ENCODE results near the gene LYG1. TPM values are rescaled to one million over a fixed set of nuclear protein-coding genes. Genes with fewer than 3 reads are reported as not detected.

The LYG1 gene
- total RNA-seq, 4 donors from 2014 or later = 0.66 to 2.7 (median 1.9) TPM

DNA sequence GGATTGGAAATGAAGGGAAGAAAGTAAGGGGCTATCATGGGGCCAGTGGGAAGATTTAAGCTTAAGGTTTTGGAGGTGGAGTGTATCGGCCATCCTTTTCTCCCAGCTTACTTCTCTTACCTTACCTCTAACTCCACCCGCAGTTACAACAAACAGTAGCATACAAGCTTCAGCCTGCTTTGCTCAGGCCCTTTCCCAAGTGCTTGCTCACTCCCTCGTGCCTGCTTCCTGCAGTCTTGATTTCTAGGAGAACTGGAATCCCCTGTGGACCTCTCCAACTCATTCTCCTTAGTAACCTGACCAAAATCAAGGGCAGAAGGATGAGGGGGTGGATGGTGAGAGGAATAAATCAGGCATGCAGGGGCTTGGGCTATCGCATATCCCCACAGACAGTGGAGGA lies 39.8 kb downstream of the LYG1 start:
- H3K27ac ChIP-seq = no peak overlapping the region
- no peaks in the 10 kb centered on the region for H3K27me3 ChIP-seq
- no peak for DNase-seq (ENCODE audit: low spot score in 2 of 2)
- no peak overlapping the region for H3K4me3 ChIP-seq
- 65 to 67% methylated on average over 4 of the region's 4 CpGs for WGBS, 2 donors
- no peaks in the 10 kb centered on the region for H3K9me3 ChIP-seq
- TF ChIP-seq POLR2A (IDR thresholded peaks at IDR 0.05) (no peak), EP300 (IDR thresholded peaks at IDR 0.05) (no peak)
- TF ChIP-seq, protein P1, sequence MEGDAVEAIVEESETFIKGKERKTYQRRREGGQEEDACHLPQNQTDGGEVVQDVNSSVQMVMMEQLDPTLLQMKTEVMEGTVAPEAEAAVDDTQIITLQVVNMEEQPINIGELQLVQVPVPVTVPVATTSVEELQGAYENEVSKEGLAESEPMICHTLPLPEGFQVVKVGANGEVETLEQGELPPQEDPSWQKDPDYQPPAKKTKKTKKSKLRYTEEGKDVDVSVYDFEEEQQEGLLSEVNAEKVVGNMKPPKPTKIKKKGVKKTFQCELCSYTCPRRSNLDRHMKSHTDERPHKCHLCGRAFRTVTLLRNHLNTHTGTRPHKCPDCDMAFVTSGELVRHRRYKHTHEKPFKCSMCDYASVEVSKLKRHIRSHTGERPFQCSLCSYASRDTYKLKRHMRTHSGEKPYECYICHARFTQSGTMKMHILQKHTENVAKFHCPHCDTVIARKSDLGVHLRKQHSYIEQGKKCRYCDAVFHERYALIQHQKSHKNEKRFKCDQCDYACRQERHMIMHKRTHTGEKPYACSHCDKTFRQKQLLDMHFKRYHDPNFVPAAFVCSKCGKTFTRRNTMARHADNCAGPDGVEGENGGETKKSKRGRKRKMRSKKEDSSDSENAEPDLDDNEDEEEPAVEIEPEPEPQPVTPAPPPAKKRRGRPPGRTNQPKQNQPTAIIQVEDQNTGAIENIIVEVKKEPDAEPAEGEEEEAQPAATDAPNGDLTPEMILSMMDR (IDR thresholded peaks at IDR 0.05) = no peak
- H3K4me1 ChIP-seq = no peaks in the 10 kb centered on the region
- peaks cover 0 to 13% (median 0%) of the 10 kb centered on the region in 3 donors for H3K36me3 ChIP-seq

DNA sequence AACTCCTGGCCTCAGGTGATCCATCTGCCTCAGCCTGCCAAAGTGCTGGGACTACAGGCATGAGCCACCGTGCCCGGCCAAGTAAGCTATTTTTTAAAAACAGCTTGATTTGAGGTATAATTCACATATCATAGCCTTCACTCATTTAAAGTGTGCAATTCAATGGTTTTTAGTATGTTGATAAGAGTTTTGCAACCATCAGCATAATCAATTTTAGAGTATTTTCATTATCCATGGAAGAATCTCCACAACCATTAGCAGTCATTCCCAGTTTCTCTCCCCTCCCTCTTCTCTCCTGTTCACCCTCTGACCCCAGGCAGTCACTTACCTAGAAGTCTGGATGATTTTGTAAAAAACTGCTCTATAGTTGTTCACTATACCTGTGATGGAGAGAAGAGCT lies 40.8 kb downstream of the LYG1 start:
- Histone ChIP-seq H3K27me3 (no peaks in the 10 kb centered on the region), H3K4me1 (no peaks in the 10 kb centered on the region), H3K9me3 (no peaks in the 10 kb centered on the region), H3K36me3 (peaks cover 0 to 13% (median 0%) of the 10 kb centered on the region in 3 donors), H3K27ac (no peak overlapping the region), H3K4me3 (no peak overlapping the region)
- 95% methylated on average over 2 of the region's 2 CpGs for whole genome bisulfite sequencing, 2 donors
- no peak for DNase-seq (ENCODE audit: low spot score in 2 of 2)
- TF ChIP-seq EP300 (IDR thresholded peaks at IDR 0.05) (no peak), POLR2A (IDR thresholded peaks at IDR 0.05) (no peak)
- TF ChIP-seq, protein P1 (IDR thresholded peaks at IDR 0.05) = no peak

DNA sequence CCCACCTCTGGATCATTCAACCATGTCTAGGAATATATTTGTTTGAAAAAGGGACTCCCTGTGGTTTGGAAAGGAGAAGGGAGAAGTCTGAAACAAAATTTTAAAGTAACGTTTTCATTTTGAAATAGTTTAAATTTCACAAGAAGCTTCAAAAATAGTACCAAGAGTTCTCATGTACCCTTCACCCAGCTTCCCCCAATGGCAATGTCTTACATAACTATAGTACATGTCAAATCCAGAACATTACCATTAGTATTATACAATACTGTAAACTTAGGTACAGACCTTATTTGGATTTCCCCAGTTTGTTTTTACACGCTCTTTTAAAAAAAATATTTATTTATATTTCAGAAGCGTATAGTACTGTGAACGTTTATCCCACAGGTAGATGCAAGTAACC lies 41.5 kb downstream of the LYG1 start:
- Histone ChIP-seq H3K4me1 (no peaks in the 10 kb centered on the region), H3K36me3 (peaks cover 0 to 13% (median 0%) of the 10 kb centered on the region in 3 donors), H3K9me3 (no peaks in the 10 kb centered on the region), H3K27ac (no peak overlapping the region), H3K27me3 (no peaks in the 10 kb centered on the region), H3K4me3 (no peak overlapping the region)
- no peak for DNase-seq (ENCODE audit: low spot score in 2 of 2)
- WGBS, 2 donors = 87 to 91% methylated on average over 4 of the region's 4 CpGs
- TF ChIP-seq EP300 (IDR thresholded peaks at IDR 0.05) (no peak), POLR2A (IDR thresholded peaks at IDR 0.05) (no peak)
- TF ChIP-seq, protein P1 (IDR thresholded peaks at IDR 0.05) = no peak

DNA sequence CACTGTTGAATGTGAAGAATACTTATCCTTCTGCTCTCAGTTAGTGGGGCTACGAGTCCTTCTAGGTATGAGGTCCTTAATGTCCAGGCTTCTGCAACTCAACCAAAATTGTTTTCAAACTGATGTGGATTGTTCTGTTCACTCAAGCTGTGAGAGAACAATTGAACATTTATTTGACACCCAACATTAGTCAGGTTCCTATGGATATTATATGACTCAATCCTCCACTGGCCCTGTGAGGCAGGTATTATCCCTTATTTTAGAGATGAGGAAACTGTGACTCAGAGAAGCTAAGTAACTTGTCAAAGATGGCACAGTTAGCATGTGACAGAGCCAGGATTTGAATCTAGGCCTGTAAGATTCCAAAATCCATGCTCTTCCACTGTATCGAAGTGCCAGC lies 44.3 kb downstream of the LYG1 start:
- H3K4me3 ChIP-seq = no peak overlapping the region
- no peaks in the 10 kb centered on the region for H3K9me3 ChIP-seq
- no peak for DNase-seq (ENCODE audit: low spot score in 2 of 2)
- H3K4me1 ChIP-seq = no peaks in the 10 kb centered on the region
- no peaks in the 10 kb centered on the region for H3K27me3 ChIP-seq
- WGBS, 2 donors = 92 to 95% methylated on average over 2 of the region's 2 CpGs
- H3K36me3 ChIP-seq = peaks cover 0 to under 1% (median 0%) of the 10 kb centered on the region in 3 donors
- H3K27ac ChIP-seq = no peak overlapping the region
- no peak for TF ChIP-seq EP300 (IDR thresholded peaks at IDR 0.05)
- TF ChIP-seq, protein P1 (IDR thresholded peaks at IDR 0.05) = no peak
- no peak for TF ChIP-seq POLR2A (IDR thresholded peaks at IDR 0.05)

DNA sequence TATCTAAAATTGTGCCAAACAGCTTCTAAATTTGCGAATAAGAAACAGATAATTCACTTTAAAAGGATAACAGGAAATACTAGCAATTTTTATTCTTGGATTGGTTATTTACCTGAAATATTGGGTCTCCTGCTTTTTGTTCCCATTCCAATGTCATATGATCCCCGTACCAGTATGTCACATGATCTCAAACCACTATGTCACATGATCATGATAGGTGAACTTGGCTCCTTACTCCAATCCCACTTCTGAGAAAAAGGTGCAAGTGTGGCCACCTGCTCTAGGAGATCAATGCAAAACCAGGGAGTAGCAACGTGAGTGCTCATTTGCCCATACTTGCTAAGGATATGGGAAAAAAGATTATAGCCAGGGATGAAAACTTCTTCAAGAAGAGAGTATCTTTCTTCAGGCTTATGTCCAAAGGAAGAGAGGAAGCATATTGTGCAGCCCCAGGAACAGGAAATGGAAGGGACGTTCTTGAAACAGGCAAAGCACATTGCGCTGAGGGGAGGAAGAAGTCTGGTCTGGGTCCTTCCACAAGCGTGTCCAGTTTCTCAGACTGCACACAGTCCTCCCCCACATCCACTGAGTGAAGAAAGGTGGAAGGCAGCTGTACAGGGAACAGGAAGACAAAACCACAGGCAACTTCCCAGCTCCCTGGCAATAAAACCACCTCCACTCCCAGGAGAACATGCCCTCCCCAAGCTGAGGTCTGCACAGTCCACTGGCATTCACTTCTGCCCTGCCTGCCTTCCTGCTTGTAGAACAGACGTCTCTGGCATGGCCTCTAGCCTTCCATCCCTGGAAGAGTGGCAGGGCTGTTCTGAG lies 45.3 kb downstream of the LYG1 start, which contains the start of gene LYG2:
Gene LYG2 (minus strand): TSS at position 176 of the 828 bp plus-strand sequence. CDS start 1,406 bp downstream, outside the sequence.
- no peaks in the 10 kb centered on the region for H3K27me3 ChIP-seq
- 73 to 77% methylated on average over 7 of the region's 7 CpGs for WGBS, 2 donors
- no peaks in the 10 kb centered on the region for H3K4me1 ChIP-seq
- no peak within 1 kb of the TSS for H3K4me3 ChIP-seq
- H3K9me3 ChIP-seq = no peaks in the 10 kb centered on the region
- no peak for DNase-seq (ENCODE audit: low spot score in 2 of 2)
- H3K27ac ChIP-seq = no peak within 1 kb of the TSS
- H3K36me3 ChIP-seq = peaks cover 0 to 3% (median 0%) of the 10 kb centered on the region in 3 donors
- TF ChIP-seq EP300 (IDR thresholded peaks at IDR 0.05) = no peak
- TF ChIP-seq, protein P1 (IDR thresholded peaks at IDR 0.05) = no peak
- TF ChIP-seq POLR2A (IDR thresholded peaks at IDR 0.05) = no peak
